C4-2B (cell line): ENCODE results near the gene CRIP1.

Source experiments
- CTCF ChIP-seq: fragments of 450-650 bp; conservative IDR thresholded peaks from 2 replicates; pipeline ENCODE4 v1.5.1; 2017; ENCODE audit warnings: mild to moderate bottlenecking
- ZFX ChIP-seq: fragments of 450-650 bp; IDR thresholded peaks from 2 replicates; pipeline ENCODE4 v1.6.1; 2017

GRCh38 chr14:105531894-105532623 lies 45.4 kb downstream of the CRIP1 start:
- no peak for TF ChIP-seq CTCF
- no peak for TF ChIP-seq ZFX
